GM12878 (cell line): Measurements from ENCODE around the gene MDGA2. TPM values are rescaled to one million over a fixed set of nuclear protein-coding genes. Genes with fewer than 3 reads are reported as not detected.

Source experiments
- ATAC-seq: fragments of 200-7000 bp; cut with Tn5 transposase; 3 replicates; pipeline ENCODE4 v1.9.1; 2020; ENCODE audit warnings: mild to moderate bottlenecking, moderate library complexity
- BruUV-seq: library from RNA; stranded (reverse); fragments of 400-500 nt; replicated peaks from 2 replicates; lab custom pipeline; 2021; lab: Mats Ljungman, UMichigan
- CTCF ChIA-PET: fragments of 300-600 bp; sonication (Branson Sonifier 250); formaldehyde crosslinking; extraction: SDS; loops from one replicate; lab custom pipeline; 2021; ENCODE audit warnings: inconsistent platforms; lab: Yijun Ruan, JAX
- POLR2A ChIA-PET: fragments of 350-600 bp; formaldehyde crosslinking; extraction: SDS; loops from one replicate; lab custom pipeline; 2021; ENCODE audit warnings: inconsistent platforms; lab: Charles Lee
- RAD21 ChIA-PET: fragments of 300-600 bp; sonication (Branson Sonifier 250); formaldehyde crosslinking; loops from one replicate; lab custom pipeline; 2023; ENCODE audit warnings: antibody characterized with exemption; ENCODE audit not compliant: unreplicated experiment; lab: Charles Lee
- SMC1A ChIA-PET: fragments of 300-600 bp; sonication (Branson Sonifier 250); formaldehyde crosslinking; loops from one replicate; lab custom pipeline; 2023; ENCODE audit not compliant: unreplicated experiment, uncharacterized antibody; lab: Charles Lee
- DNase-seq: peaks from one replicate; pipeline ENCODE4 v3.0.0-alpha.2; 2011; ENCODE audit warnings: low read depth, low spot score
- FAIRE-seq: peaks from 3 replicates; lab custom pipeline; 2011; peaks lifted over from hg19 to GRCh38; lab: Jason Lieb, UNC
- H2AFZ ChIP-seq: 2 replicates; pipeline ENCODE4 v1.6.0; 2011; ENCODE audit warnings: low read depth, low read length, control low read depth; ENCODE audit not compliant: control insufficient read depth
- H3K27ac ChIP-seq: 2 replicates; pipeline ENCODE4 v1.5.1; 2011; ENCODE audit warnings: control low read depth; ENCODE audit not compliant: control insufficient read depth, insufficient read depth
- H3K27me3 ChIP-seq, 2 experiments: replicated peaks in 1 of 2; 2 replicates each; pipeline versions ENCODE4 v1.6.0 to v1.6.1; 2011; ENCODE audit warnings: low read length in 1 of 2; ENCODE audit not compliant: control insufficient read depth in 2 of 2, insufficient read depth in 2 of 2
- H3K36me3 ChIP-seq, 2 experiments: 2 replicates each; pipeline ENCODE4 v1.5.1; 2011; ENCODE audit warnings: low read length in 1 of 2; ENCODE audit not compliant: control insufficient read depth in 2 of 2, insufficient read depth in 2 of 2
- H3K4me1 ChIP-seq: 2 replicates; pipeline ENCODE4 v1.6.1; 2011; ENCODE audit warnings: mild to moderate bottlenecking, low read length, moderate library complexity, mixed read lengths; ENCODE audit not compliant: control insufficient read depth, insufficient read depth
- H3K4me2 ChIP-seq: 2 replicates; pipeline ENCODE4 v1.6.0; 2011; ENCODE audit warnings: control low read depth; ENCODE audit not compliant: control insufficient read depth, insufficient read depth
- H3K4me3 ChIP-seq: fragments of 200-600 bp; sonication (generic); 2 replicates; pipeline ENCODE4 v1.5.1; 2016
- H3K79me2 ChIP-seq: 2 replicates; pipeline ENCODE4 v1.6.0; 2011; ENCODE audit warnings: low read length; ENCODE audit not compliant: control insufficient read depth, insufficient read depth
- H3K9ac ChIP-seq: 2 replicates; pipeline ENCODE4 v1.8.0; 2011; ENCODE audit warnings: low read length, control low read depth, mixed read lengths; ENCODE audit not compliant: control insufficient read depth, insufficient read depth
- H3K9me3 ChIP-seq: replicated peaks from 3 replicates; pipeline ENCODE4 v1.5.1; 2011; ENCODE audit warnings: mild to moderate bottlenecking, low read length; ENCODE audit not compliant: control insufficient read depth, insufficient read depth
- H4K20me1 ChIP-seq: 2 replicates; pipeline ENCODE4 v1.6.0; 2011; ENCODE audit not compliant: control insufficient read depth, insufficient read depth
- CBFB ChIP-seq: IDR thresholded peaks from 2 replicates; pipeline ENCODE4 v1.6.1; 2016; ENCODE audit warnings: antibody characterized with exemption, low read depth
- CTCF ChIP-seq, 3 experiments: IDR thresholded peaks in 2 of 3; conservative IDR thresholded peaks in 1 of 3; 2 replicates each; pipeline ENCODE4 v1.5.1; 2011; ENCODE audit warnings: low read depth in 3 of 3, low read length in 3 of 3, mild to moderate bottlenecking in 3 of 3, control low read depth in 2 of 3, moderate library complexity in 2 of 3, inconsistent platforms in 1 of 3, mixed read lengths in 1 of 3; ENCODE audit not compliant: control insufficient read depth in 2 of 3, insufficient read depth in 1 of 3; ENCODE audit errors: extremely low read depth in 1 of 3
- CUX1 ChIP-seq: IDR thresholded peaks from 2 replicates; pipeline ENCODE4 v1.6.1; 2012; ENCODE audit warnings: improper control_type of control experiment, low read depth, low read length; ENCODE audit not compliant: insufficient replicate concordance
- ESRRA ChIP-seq: IDR thresholded peaks from 2 replicates; pipeline ENCODE4 v1.6.1; 2012; ENCODE audit warnings: mild to moderate bottlenecking, low read length, improper control_type of control experiment
- JUND ChIP-seq: IDR thresholded peaks from 2 replicates; pipeline ENCODE4 v1.6.1; 2012; ENCODE audit warnings: low read depth, mild to moderate bottlenecking, low read length, improper control_type of control experiment, moderate library complexity
- RFX5 ChIP-seq: IDR thresholded peaks from 2 replicates; pipeline ENCODE4 v1.6.1; 2011; ENCODE audit warnings: low read depth, low read length, improper control_type of control experiment
- TCF7 ChIP-seq: IDR thresholded peaks from 2 replicates; pipeline ENCODE4 v1.6.1; 2014; ENCODE audit warnings: antibody characterized with exemption, borderline replicate concordance
- ZBTB33 ChIP-seq: fragments of 450-650 bp; IDR thresholded peaks from 2 replicates; pipeline ENCODE4 v1.6.1; 2017; ENCODE audit warnings: mild to moderate bottlenecking
- ZNF274 ChIP-seq: IDR thresholded peaks from one replicate; pipeline ENCODE4 v1.8.0; 2011; ENCODE audit not compliant: insufficient read length, insufficient read depth
- WGBS: methylation state at CpG from one replicate; pipeline ENCODE4 v1.1.6; 2016; ENCODE audit warnings: low lambda C conversion rate; ENCODE audit not compliant: insufficient replicate concordance, insufficient coverage; ENCODE audit errors: missing lambda C conversion rate; 5-methylcytosine and 5-hydroxymethylcytosine counted together
- in situ Hi-C: fragments of 300-500 bp; cut with MboI; formaldehyde crosslinking; loops from 9 replicates; pipeline ENCODE4 v1.14.3; 2018; ENCODE audit warnings: mixed read lengths
- intact Hi-C: fragments of 100-400 bp; cut with micrococcal nuclease; formaldehyde crosslinking; loops from one replicate; pipeline ENCODE4 v1.14.2; 2022; ENCODE audit not compliant: unreplicated experiment
- polyA plus RNA-seq, 11 experiments: library from polyadenylated mRNA; depleted of rRNA in 4 of 11; unstranded in 6 of 11; stranded (reverse) in 5 of 11; fragments of >200 nt; fragmentation: Nextera tagmentation in 4 of 11; fragmentation: Illumina TruSeq in 1 of 11; extraction: Ambion mirVana in 4 of 11; extraction: Trizol in 1 of 11; gene quantifications; 1 replicate in 1 of 11; 2 replicates in 10 of 11; pipeline versions ENCODE4 v1.2.1 to v1.2.3, GENCODE V29; 2011 to 2016; ENCODE audit warnings: inconsistent platforms in 2 of 11, missing spikeins in 2 of 11, low read depth in 1 of 11
- total RNA-seq, 4 experiments: library from RNA; depleted of rRNA in 3 of 4; stranded (reverse); fragments of >200 nt in 3 of 4; fragmentation: Illumina TruSeq in 1 of 4; extraction: Trizol in 1 of 4; gene quantifications; 2 replicates each; pipeline versions ENCODE4 v1.2.1 to v1.2.3, GENCODE V29; 2013 to 2021

Gene MDGA2
- total and polyA plus RNA-seq, 10 of the 15 experiments (the other 5 are each of a cell fraction or from before 2014, with no cell fraction given), result not detected

GRCh38 chr14:47637753-47638152 lies 37.7 kb downstream of the MDGA2 start:
- H3K4me3 ChIP-seq, result no peak overlapping the region
- DNase-seq, result no peak
- ChIA-PET CTCF (no interaction called here), RAD21 (no interaction called here)
- H3K36me3 ChIP-seq, result no peaks in the 10 kb centered on the region
- ATAC-seq, result no peak
- 2% methylated on average over 3 of the region's 3 CpGs for WGBS
- intact Hi-C loops, result no loop called here
- H3K9ac ChIP-seq, result no peak overlapping the region
- H3K79me2 ChIP-seq, result no peaks in the 10 kb centered on the region
- no peak for FAIRE-seq
- BruUV-seq, result no TSS peak
- no peak overlapping the region for H3K4me2 ChIP-seq
- no peak overlapping the region for H2AFZ ChIP-seq
- H3K27ac ChIP-seq, result no peak overlapping the region
- in situ Hi-C loops, result no loop called here
- no peaks in the 10 kb centered on the region for H3K27me3 ChIP-seq
- TF ChIP-seq ESRRA, result no peak
- TF ChIP-seq ZBTB33, result no peak
- no peak for TF ChIP-seq RFX5
- no peak for TF ChIP-seq CTCF (IDR thresholded peaks at IDR 0.05 in 2 of 3, conservative IDR thresholded peaks at IDR 0.05 in 1 of 3; ENCODE audit: control insufficient read depth in 2 of 3, extremely low read depth in 1 of 3, insufficient read depth in 1 of 3, low read depth in 3 of 3, low read length in 3 of 3)
- TF ChIP-seq ZNF274, result no peak
- no peak for TF ChIP-seq JUND
- TF ChIP-seq CUX1, result no peak
- TF ChIP-seq CBFB, result no peak
- TF ChIP-seq TCF7, result no peak
- TF ChIP-seq, all 136 proteins: peak for 0
- SMC1A ChIA-PET, result no interaction called here
- Histone ChIP-seq H3K4me1 (no peaks in the 10 kb centered on the region), H4K20me1 (no peaks in the 10 kb centered on the region), H3K9me3 (no peaks in the 10 kb centered on the region)
- POLR2A ChIA-PET, result no interaction called here
